Panc1 (cell line): ENCODE measurements around the gene RHEB. TPM values are rescaled to one million over a fixed set of nuclear protein-coding genes. Genes with fewer than 3 reads are reported as not detected.
"Not testable (repeated sequence)": the region's sequence is repeated elsewhere in the genome, so short reads cannot be mapped to it uniquely, and the experiment has no call there.

Source experiments
- ATAC-seq: fragments of 200-7000 bp; cut with Tn5 transposase; 2 replicates; pipeline ENCODE4 v1.9.1; 2020; ENCODE audit warnings: mild to moderate bottlenecking, moderate library complexity
- BruUV-seq: library from RNA; stranded (reverse); fragments of 400-500 nt; replicated peaks from 2 replicates; lab custom pipeline; 2021; lab: Mats Ljungman, UMichigan
- CTCF ChIA-PET: fragments of 300-600 bp; sonication (Branson Sonifier 250); formaldehyde crosslinking; loops from one replicate; lab custom pipeline; 2022; ENCODE audit warnings: antibody characterized with exemption; lab: Charles Lee
- POLR2A ChIA-PET: fragments of 300-600 bp; sonication (Branson Sonifier 250); formaldehyde crosslinking; loops from one replicate; lab custom pipeline; 2022; ENCODE audit warnings: antibody characterized with exemption; lab: Charles Lee
- DNase-seq: peaks from one replicate; pipeline ENCODE4 v3.0.0-alpha.2; 2010; ENCODE audit warnings: low read depth, low spot score
- H3K27ac ChIP-seq: 2 replicates; pipeline ENCODE4 v1.5.1; 2011; ENCODE audit warnings: mild to moderate bottlenecking, low read length, inconsistent platforms
- H3K27me3 ChIP-seq: fragments of 200-500 bp; sonication (Bioruptor generic); 2 replicates; pipeline ENCODE4 v1.6.0; 2014; ENCODE audit warnings: low read length, inconsistent platforms; ENCODE audit not compliant: control insufficient read depth, insufficient read depth
- H3K36me3 ChIP-seq: fragments of 200-500 bp; sonication (Bioruptor generic); 2 replicates; pipeline ENCODE4 v1.5.1; 2014; ENCODE audit warnings: inconsistent platforms, mild to moderate bottlenecking, low read length, moderate library complexity; ENCODE audit not compliant: control insufficient read depth, insufficient read depth
- H3K4me1 ChIP-seq: 2 replicates; pipeline ENCODE4 v1.5.1; 2011; ENCODE audit warnings: inconsistent platforms, mild to moderate bottlenecking, low read length, moderate library complexity; ENCODE audit not compliant: control insufficient read depth, insufficient read depth
- H3K4me3 ChIP-seq, 2 experiments: 2 replicates each; pipeline ENCODE4 v1.5.1; 2011 to 2012; ENCODE audit warnings: low read depth in 2 of 2, low read length in 2 of 2, mild to moderate bottlenecking in 2 of 2, inconsistent platforms in 1 of 2, moderate library complexity in 1 of 2
- H3K9me3 ChIP-seq: fragments of 200-500 bp; sonication (Bioruptor generic); 2 replicates; pipeline ENCODE4 v1.5.1; 2014; ENCODE audit warnings: low read depth, mild to moderate bottlenecking, inconsistent platforms, low read length, moderate library complexity; ENCODE audit not compliant: control insufficient read depth, insufficient read depth
- POLR2AphosphoS5 ChIP-seq: IDR thresholded peaks from 2 replicates; pipeline ENCODE4 v1.6.1; 2012; ENCODE audit warnings: mild to moderate bottlenecking, low read depth, low read length, moderate library complexity
- SIN3A ChIP-seq: IDR thresholded peaks from 2 replicates; pipeline ENCODE4 v1.6.1; 2012; ENCODE audit warnings: low read depth, mild to moderate bottlenecking, low read length, moderate library complexity, borderline replicate concordance; ENCODE audit not compliant: insufficient read depth
- TCF7L2 ChIP-seq: IDR thresholded peaks from 2 replicates; pipeline ENCODE4 v1.6.1; 2011; ENCODE audit warnings: mild to moderate bottlenecking, low read depth, low read length, inconsistent platforms
- in situ Hi-C: cut with HindIII; loops from 2 replicates; pipeline ENCODE4 v1.10.0; 2016; ENCODE audit warnings: low sequenced_read_pairs, low pct_unique_long_range_greater_than_20kb
- intact Hi-C: fragments of 100-400 bp; cut with micrococcal nuclease; formaldehyde crosslinking; loops from one replicate; pipeline ENCODE4 v1.10.0; 2022; ENCODE audit not compliant: unreplicated experiment
- total RNA-seq: library from RNA; stranded (reverse); gene quantifications from one replicate; pipeline ENCODE4 v1.2.1, GENCODE V29; 2021; ENCODE audit not compliant: unreplicated experiment
- TF ChIP-seq, protein P1 (sequence below): fragments of 450-650 bp; IDR thresholded peaks from 2 replicates; pipeline ENCODE4 v1.5.1; 2017; ENCODE audit warnings: mild to moderate bottlenecking
- TF ChIP-seq, protein P2 (sequence below), 2 experiments: IDR thresholded peaks; 2 replicates each; pipeline ENCODE4 v1.6.1; 2011 to 2012; ENCODE audit warnings: low read depth in 2 of 2, control low read depth in 1 of 2, low read length in 1 of 2, mild to moderate bottlenecking in 1 of 2, moderate library complexity in 1 of 2; ENCODE audit not compliant: insufficient read depth in 1 of 2

Gene RHEB
- total RNA-seq, 1 experiment from 2014 or later: 259 TPM

DNA sequence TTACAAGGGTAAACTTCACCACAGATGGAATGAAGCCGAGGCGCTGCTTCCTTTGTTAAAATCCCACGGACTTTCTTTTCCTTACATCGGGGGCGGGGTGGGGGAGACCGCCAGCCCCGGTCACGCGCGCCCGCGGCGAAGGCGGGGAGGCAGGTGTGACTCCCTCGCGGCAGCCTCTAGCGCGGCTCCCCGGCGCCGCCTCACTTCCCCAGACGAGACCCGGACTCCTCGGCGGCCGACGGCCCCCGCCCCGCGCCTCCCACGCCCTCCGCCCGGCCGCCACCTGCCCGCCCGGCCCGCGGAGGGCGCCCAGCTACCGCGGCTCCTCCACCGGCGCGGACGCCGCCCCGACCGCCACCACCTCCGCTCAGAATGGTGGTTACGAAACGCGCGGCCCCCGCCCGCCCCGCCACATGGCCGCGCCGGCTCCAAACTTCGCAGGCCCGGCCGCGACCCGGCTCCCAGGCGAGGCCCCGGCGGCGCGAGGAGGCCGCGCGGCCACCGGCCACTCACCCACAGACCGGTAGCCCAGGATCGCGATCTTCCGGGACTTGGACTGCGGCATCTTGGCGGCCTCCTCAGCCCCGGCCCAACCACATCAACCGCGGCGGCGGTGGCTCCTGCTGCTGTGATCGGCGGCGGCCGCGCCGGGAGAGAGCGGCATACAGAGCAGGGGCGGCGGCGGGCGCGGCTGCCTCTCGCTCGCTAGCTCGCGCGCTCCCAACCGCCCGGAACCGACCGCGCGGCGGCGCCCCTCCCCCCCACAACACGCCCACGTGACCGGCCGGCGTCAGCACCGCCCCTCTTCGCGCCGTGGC, 539 bp downstream of the RHEB start:
- DNase-seq: not testable (repeated sequence)

DNA sequence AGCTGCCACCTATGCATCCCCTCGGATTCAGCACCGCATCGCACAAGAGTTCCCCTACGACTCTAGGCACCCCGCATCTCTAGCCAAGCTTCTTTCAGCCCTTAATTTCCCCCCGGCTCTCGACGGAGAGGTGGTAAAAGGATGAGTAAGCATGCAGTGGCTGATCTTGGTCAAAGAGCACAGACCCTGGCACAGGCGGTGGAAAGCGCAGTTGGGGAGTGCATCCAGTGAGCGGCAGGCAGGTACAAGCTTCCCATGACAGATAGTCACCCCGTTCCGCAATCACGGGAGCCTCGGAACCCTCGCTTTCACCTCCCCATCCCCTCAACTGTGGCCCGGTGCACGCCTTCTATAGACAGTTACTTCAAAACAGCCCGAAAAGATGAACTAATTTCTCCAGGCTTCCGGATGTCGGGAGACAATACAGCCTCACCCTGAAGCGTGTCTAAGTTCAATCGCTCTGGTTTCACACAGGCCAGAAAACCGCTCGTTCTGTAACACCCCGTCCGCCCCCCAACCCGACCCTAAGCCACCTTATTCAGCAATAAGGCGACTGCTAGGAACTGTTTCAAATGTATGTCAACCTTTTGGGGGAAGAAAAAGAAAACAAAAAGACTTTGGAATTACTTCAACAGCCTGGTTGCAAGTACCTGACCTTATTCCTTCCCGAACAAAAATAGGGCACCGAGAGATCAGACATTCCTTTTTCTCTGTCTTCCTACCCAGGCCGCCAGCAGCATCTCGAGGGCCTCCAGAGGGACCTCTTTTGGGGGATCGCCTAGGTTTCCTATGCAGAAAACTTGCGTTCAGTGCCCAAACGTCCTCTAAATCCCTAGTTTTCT, 1.4 kb downstream of the RHEB start:
- Histone ChIP-seq H3K36me3 (peaks cover 3% of the 10 kb centered on the region; the same call in 1 of the 2 replicates), H3K4me3 (peak overlapping the region; percentile 85 to 99), H3K27me3 (no peaks in the 10 kb centered on the region), H3K4me1 (peaks cover 37% of the 10 kb centered on the region), H3K27ac (peak overlapping the region; percentile 99), H3K9me3 (no peaks in the 10 kb centered on the region)
- intact Hi-C loops (loop anchor here (5.0 kb wide), 1 partner anchor 56 kb away; no protein-coding TSS in a partner anchor), in situ Hi-C loops (no loop called here)
- CTCF ChIA-PET: no interaction called here
- POLR2A ChIA-PET: no interaction called here
- ATAC-seq (no peak), DNase-seq (no peak)
- BruUV-seq: TSS peak; percentile 59
- no peak for TF ChIP-seq POLR2AphosphoS5
- TF ChIP-seq SIN3A: 0 out of 2 replicates have a peak, but pooled peaks have one; percentile 19
- TF ChIP-seq, protein P1, sequence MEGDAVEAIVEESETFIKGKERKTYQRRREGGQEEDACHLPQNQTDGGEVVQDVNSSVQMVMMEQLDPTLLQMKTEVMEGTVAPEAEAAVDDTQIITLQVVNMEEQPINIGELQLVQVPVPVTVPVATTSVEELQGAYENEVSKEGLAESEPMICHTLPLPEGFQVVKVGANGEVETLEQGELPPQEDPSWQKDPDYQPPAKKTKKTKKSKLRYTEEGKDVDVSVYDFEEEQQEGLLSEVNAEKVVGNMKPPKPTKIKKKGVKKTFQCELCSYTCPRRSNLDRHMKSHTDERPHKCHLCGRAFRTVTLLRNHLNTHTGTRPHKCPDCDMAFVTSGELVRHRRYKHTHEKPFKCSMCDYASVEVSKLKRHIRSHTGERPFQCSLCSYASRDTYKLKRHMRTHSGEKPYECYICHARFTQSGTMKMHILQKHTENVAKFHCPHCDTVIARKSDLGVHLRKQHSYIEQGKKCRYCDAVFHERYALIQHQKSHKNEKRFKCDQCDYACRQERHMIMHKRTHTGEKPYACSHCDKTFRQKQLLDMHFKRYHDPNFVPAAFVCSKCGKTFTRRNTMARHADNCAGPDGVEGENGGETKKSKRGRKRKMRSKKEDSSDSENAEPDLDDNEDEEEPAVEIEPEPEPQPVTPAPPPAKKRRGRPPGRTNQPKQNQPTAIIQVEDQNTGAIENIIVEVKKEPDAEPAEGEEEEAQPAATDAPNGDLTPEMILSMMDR: no peak
- TF ChIP-seq, protein P2, sequence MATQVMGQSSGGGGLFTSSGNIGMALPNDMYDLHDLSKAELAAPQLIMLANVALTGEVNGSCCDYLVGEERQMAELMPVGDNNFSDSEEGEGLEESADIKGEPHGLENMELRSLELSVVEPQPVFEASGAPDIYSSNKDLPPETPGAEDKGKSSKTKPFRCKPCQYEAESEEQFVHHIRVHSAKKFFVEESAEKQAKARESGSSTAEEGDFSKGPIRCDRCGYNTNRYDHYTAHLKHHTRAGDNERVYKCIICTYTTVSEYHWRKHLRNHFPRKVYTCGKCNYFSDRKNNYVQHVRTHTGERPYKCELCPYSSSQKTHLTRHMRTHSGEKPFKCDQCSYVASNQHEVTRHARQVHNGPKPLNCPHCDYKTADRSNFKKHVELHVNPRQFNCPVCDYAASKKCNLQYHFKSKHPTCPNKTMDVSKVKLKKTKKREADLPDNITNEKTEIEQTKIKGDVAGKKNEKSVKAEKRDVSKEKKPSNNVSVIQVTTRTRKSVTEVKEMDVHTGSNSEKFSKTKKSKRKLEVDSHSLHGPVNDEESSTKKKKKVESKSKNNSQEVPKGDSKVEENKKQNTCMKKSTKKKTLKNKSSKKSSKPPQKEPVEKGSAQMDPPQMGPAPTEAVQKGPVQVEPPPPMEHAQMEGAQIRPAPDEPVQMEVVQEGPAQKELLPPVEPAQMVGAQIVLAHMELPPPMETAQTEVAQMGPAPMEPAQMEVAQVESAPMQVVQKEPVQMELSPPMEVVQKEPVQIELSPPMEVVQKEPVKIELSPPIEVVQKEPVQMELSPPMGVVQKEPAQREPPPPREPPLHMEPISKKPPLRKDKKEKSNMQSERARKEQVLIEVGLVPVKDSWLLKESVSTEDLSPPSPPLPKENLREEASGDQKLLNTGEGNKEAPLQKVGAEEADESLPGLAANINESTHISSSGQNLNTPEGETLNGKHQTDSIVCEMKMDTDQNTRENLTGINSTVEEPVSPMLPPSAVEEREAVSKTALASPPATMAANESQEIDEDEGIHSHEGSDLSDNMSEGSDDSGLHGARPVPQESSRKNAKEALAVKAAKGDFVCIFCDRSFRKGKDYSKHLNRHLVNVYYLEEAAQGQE (IDR thresholded peaks at IDR 0.05; ENCODE audit: insufficient read depth in 1 of 2, low read depth in 2 of 2, low read length in 1 of 2): no peak

More for the DNA sequence above, 539 bp downstream of the RHEB start:
- peak; percentile 78; the same call in 1 of the 2 replicates for TF ChIP-seq TCF7L2
- CTCF ChIA-PET, H3K36me3 ChIP-seq, BruUV-seq, in situ Hi-C loops, H3K27me3 ChIP-seq, H3K9me3 ChIP-seq: not testable (repeated sequence)
- ATAC-seq: peak; percentile 80
- intact Hi-C loops: loop anchor here (5.0 kb wide), 1 partner anchor 57 kb away; no protein-coding TSS in a partner anchor
- POLR2A ChIA-PET: interaction anchor here (0.6 to 1.0 kb wide), 2 partner anchors 19 to 300 kb away, joined by 3 to 4 read pairs; no protein-coding TSS in a partner anchor
- Histone ChIP-seq H3K4me1 (peaks cover 33% of the 10 kb centered on the region), H3K4me3 (peak overlapping the region; percentile 85 to 99), H3K27ac (peak overlapping the region; percentile 99)
